ENCODE results near the gene R3HDM4. TPM values are rescaled to one million over a fixed set of nuclear protein-coding genes. Genes with fewer than 3 reads are reported as not detected.

The R3HDM4 gene
- total RNA-seq, 1 experiment from 2014 or later, result 55.8 TPM

DNA sequence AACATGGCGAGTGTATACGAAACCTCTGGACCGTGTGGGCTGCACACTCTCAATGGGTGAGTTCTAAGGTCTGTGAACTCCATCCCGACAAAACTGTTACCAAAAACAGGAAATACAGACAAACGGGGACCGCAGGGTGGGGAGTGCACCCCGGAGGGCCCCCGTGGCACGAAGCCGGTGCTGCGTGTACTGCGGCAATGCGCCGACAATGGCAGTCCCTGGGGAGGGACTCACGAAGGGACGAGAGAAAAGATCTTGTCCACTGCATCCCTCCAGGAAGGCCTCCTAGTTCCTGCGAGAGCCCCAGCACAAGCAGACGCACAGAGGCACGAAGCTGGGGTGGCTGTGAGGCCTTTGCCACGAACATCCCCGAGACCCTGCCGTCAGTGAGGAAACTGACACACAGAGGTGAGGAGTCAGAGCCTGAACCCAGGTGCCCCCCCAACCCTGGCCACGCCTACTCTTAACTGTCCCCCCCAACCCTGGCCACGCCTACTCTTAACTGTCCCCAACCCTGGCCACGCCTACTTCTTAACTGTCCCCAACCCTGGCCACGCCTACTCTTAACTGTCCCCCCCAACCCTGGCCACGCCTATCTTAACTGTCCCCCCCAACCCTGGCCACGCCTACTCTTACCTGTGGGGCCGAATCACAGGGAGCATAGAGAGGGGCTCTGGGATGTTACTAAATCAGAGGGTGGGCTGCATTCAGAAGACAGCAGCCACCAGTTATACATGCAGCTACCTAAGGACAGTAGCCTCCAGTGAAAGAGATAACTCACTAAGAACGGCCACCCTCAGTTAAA lies 24.2 kb downstream of the R3HDM4 start:
- ChIA-PET POLR2A (ENCODE audit: unreplicated experiment) (no interaction called here), CTCF (interaction anchor here (0.6 kb wide), 1 partner anchor 81 kb away, joined by 3 read pairs; no protein-coding TSS in a partner anchor)
- no TSS peak for BruUV-seq (replicated peaks)
- H3K4me3 ChIP-seq, result no peak overlapping the region
- H3K4me2 ChIP-seq, result no peak overlapping the region
- H3K9me3 ChIP-seq (ENCODE audit: insufficient read depth, low read depth), result no peaks in the 10 kb centered on the region
- peaks cover 6% of the 10 kb centered on the region; the same call in 1 of the 2 replicates for H3K79me2 ChIP-seq (ENCODE audit: low read depth)
- no peaks in the 10 kb centered on the region for H3K9me2 ChIP-seq (ENCODE audit: insufficient read depth)
- no peak overlapping the region for H3K27ac ChIP-seq
- H3K4me1 ChIP-seq (replicated peaks; ENCODE audit: insufficient read depth), result peaks cover 11% of the 10 kb centered on the region
- H3K27me3 ChIP-seq (ENCODE audit: insufficient read depth, low read depth), result no peaks in the 10 kb centered on the region
- no peak for TF ChIP-seq EZH2 (IDR thresholded peaks at IDR 0.05; ENCODE audit: low read depth)
- TF ChIP-seq, protein P1, sequence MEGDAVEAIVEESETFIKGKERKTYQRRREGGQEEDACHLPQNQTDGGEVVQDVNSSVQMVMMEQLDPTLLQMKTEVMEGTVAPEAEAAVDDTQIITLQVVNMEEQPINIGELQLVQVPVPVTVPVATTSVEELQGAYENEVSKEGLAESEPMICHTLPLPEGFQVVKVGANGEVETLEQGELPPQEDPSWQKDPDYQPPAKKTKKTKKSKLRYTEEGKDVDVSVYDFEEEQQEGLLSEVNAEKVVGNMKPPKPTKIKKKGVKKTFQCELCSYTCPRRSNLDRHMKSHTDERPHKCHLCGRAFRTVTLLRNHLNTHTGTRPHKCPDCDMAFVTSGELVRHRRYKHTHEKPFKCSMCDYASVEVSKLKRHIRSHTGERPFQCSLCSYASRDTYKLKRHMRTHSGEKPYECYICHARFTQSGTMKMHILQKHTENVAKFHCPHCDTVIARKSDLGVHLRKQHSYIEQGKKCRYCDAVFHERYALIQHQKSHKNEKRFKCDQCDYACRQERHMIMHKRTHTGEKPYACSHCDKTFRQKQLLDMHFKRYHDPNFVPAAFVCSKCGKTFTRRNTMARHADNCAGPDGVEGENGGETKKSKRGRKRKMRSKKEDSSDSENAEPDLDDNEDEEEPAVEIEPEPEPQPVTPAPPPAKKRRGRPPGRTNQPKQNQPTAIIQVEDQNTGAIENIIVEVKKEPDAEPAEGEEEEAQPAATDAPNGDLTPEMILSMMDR (conservative IDR thresholded peaks at IDR 0.05), result no peak
- 0 out of 2 replicates have a peak, but pooled peaks cover 8% of the 10 kb centered on the region for H3K36me3 ChIP-seq (ENCODE audit: low read depth)
- peaks cover 38% of the 10 kb centered on the region for H3F3A ChIP-seq (ENCODE audit: insufficient read depth, low read depth)
- peaks cover 38% of the 10 kb centered on the region for H4K20me1 ChIP-seq (ENCODE audit: insufficient read depth)
- no peak overlapping the region for H2AFZ ChIP-seq
- intact Hi-C loops (cut with micrococcal nuclease; ENCODE audit: unreplicated experiment), result no loop called here
- DNase-seq, result no peak

DNA sequence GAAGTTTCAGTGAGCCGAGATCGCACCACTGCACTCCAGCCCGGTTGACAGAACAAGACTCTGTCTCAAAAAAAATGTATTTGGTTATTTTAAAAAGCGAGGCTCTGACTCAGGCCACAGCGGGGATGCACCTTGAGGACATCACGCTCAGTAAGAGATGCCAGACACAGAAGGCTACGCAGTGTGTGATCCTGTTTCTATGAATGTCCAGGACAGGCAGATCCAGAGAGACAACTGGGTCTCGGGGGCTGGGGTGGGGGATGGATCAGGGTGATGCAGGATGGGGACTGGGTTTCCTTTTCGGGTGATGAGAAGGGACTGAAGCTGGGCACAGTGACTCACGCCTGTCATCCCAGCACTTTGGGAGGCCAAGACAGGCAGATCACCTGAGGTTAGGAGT lies 25.4 kb downstream of the R3HDM4 start:
- Histone ChIP-seq H3K4me3 (no peak overlapping the region), H3K4me1 (replicated peaks; ENCODE audit: insufficient read depth) (peaks cover 14% of the 10 kb centered on the region), H3K79me2 (ENCODE audit: low read depth) (peaks cover 6% of the 10 kb centered on the region; the same call in 1 of the 2 replicates), H3K36me3 (ENCODE audit: low read depth) (0 out of 2 replicates have a peak, but pooled peaks cover 8% of the 10 kb centered on the region), H2AFZ (no peak overlapping the region), H3K27me3 (ENCODE audit: insufficient read depth, low read depth) (no peaks in the 10 kb centered on the region), H3K9me2 (ENCODE audit: insufficient read depth) (no peaks in the 10 kb centered on the region), H3K9me3 (ENCODE audit: insufficient read depth, low read depth) (no peaks in the 10 kb centered on the region), H3F3A (ENCODE audit: insufficient read depth, low read depth) (peaks cover 38% of the 10 kb centered on the region), H3K4me2 (no peak overlapping the region), H4K20me1 (ENCODE audit: insufficient read depth) (peaks cover 41% of the 10 kb centered on the region), H3K27ac (no peak overlapping the region)
- POLR2A ChIA-PET (ENCODE audit: unreplicated experiment), result no interaction called here
- no peak for DNase-seq
- CTCF ChIA-PET, result no interaction called here
- no TSS peak for BruUV-seq (replicated peaks)
- intact Hi-C loops (cut with micrococcal nuclease; ENCODE audit: unreplicated experiment), result no loop called here
- TF ChIP-seq, protein P1 (conservative IDR thresholded peaks at IDR 0.05), result no peak
- no peak for TF ChIP-seq EZH2 (IDR thresholded peaks at IDR 0.05; ENCODE audit: low read depth)

DNA sequence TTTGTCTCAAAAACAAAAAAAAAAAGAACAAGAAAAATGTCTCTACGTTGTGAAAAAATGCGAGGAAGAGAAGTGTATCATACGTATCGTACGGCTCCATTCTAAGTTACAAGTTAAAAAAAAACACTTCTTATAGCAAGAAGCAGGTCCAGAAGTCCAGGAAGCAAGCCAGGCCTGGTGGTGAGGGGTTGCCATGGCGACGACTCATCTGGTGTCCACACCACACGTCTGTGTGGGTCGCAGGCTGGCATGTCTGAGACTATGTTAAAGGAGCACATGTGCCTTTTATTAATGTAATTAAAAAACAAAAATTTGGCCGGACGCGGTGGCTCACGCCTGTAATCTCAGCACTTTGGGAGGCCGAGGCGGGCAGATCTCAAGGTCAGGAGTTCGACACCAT lies 25.9 kb downstream of the R3HDM4 start:
- Histone ChIP-seq H3K9me3 (ENCODE audit: insufficient read depth, low read depth) (no peaks in the 10 kb centered on the region), H2AFZ (no peak overlapping the region), H3K27me3 (ENCODE audit: insufficient read depth, low read depth) (no peaks in the 10 kb centered on the region), H3K27ac (no peak overlapping the region), H4K20me1 (ENCODE audit: insufficient read depth) (peaks cover 46% of the 10 kb centered on the region), H3K4me2 (no peak overlapping the region), H3K4me3 (no peak overlapping the region), H3K79me2 (ENCODE audit: low read depth) (0 out of 2 replicates have a peak, but pooled peaks cover 2% of the 10 kb centered on the region), H3F3A (ENCODE audit: insufficient read depth, low read depth) (peaks cover 38% of the 10 kb centered on the region), H3K36me3 (ENCODE audit: low read depth) (0 out of 2 replicates have a peak, but pooled peaks cover 8% of the 10 kb centered on the region), H3K9me2 (ENCODE audit: insufficient read depth) (no peaks in the 10 kb centered on the region), H3K4me1 (replicated peaks; ENCODE audit: insufficient read depth) (peaks cover 14% of the 10 kb centered on the region)
- intact Hi-C loops (cut with micrococcal nuclease; ENCODE audit: unreplicated experiment), result no loop called here
- ChIA-PET POLR2A (ENCODE audit: unreplicated experiment) (no interaction called here), CTCF (no interaction called here)
- no TSS peak for BruUV-seq (replicated peaks)
- TF ChIP-seq EZH2 (IDR thresholded peaks at IDR 0.05; ENCODE audit: low read depth), result no peak
- TF ChIP-seq, protein P1 (conservative IDR thresholded peaks at IDR 0.05), result no peak
- no peak for DNase-seq

All from PC-9 (cell line).